NOMO-1 (cell line): ENCODE results near the gene MAP2K2.
A peak's percentile ranks its signal among the peaks of the same experiment; 100 is the strongest.
"Not testable (repeated sequence)": the region's sequence is repeated elsewhere in the genome, so short reads cannot be mapped to it uniquely, and the experiment has no call there.

Source experiments
- DNase-seq, 2 experiments: peaks; one replicate each; lab custom pipeline; 2025; ENCODE audit not compliant: unreplicated experiment in 2 of 2; lab: John Stamatoyannopoulos, UW

Gene MAP2K2

DNA sequence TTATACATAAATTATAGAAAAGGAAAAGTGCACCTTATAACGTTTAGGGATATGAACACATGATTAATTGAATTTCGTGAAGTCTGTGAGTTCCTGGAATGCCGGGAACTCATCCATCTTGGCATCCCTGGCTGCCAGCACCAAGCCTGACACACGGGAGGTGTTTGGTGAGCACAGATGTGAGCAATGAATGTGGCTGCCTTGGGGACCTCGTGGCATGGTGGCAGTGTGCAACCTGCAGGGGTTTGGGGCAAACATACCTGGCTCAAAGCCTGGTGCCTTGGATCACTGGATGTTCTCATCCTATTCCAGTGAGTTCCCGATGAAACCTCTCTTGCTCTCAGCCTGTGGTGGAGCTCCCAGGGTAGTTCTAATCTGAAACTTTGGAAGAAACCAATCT, 10.4 kb upstream of the MAP2K2 start:
- no peak for DNase-seq

DNA sequence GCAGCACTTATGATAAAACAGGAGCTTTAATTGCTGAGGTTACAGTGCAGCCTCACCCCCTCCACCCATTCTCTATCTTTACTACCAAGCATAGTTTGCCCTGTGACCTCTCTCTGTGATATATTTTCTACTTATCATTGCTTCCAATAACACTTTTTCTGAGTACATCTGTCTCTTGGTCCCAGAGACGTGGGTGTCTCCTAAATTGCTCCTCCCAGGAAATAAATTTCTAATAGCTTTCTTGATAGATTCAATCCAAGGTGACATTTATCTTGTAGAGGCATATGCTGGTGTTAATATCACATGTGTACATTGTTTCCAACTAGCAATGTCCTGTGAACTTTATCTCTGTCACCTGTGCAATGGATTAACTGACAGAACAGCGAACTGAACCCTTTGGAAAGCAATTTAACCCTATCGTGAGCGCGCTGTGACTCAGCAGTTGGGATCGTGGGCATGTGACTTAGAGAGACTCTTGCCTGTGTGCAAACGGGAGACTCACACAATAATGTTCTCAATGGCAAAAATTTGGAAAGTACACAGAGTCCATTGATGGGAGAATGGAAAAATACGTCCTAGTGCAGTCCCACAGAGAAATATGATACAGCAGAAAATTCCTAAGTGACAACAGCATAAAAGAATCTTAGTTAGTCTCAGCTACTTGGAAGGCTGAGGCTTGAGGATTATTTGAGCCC, 7.0 kb upstream of the MAP2K2 start:
- no peak for DNase-seq

DNA sequence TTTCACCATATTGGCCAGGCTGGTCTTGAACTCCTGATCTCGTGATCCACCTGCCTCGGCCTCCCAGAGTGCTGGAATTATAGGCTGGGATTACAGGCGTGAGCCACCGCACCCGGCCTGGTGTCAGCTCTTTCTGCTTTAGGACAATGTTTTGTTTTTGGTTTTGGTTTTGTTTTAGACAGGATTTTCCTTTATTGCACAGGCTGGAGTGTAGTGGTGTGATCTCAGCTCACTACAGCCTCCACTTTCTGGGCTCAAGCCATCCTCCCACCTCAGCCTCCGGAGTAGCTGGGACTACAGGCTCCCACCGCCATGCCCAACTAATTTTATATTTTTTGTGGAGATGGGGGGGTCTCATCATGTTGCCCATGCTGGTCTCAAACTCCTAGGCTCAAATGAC, 5.1 kb upstream of the MAP2K2 start:
- DNase-seq = not testable (repeated sequence)

DNA sequence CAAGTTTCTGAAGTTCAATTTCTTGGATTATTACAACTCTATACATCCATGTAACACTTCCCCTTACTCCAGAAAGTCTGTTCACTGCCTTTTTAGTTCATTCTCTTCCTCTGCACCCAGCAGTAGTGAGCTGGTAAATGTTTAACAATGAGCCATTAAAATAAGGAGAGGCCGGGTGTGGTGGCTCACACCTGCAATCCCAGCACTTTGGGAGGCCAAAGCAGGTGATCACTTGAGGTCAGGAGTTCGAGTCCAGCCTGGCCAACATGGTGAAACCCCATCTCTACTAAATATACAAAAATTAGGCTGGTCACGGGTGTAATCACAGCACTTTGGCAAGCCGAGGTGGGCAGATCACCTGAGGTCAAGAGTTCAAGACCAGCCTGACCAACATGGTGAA, 3.4 kb upstream of the MAP2K2 start:
- DNase-seq = not testable (repeated sequence)

DNA sequence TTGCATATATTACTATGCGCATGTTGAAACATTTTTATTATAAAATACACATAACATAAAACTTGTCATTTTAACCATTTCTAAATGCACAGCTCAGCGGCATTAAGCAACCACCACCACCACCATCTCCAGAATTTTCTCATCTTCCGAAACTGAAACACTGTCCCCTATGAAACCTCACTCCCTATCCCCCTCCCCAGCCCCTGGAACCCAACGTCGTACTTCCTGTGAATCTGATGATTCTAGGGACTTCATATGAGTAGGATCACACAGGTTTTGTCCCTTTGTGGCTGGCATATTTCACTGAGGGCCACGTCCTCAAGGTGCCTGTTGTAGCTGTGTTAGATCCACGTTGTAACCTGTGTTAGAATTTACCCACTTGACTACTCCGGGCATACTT, 716 bp upstream of the MAP2K2 start:
- no peak for DNase-seq

DNA sequence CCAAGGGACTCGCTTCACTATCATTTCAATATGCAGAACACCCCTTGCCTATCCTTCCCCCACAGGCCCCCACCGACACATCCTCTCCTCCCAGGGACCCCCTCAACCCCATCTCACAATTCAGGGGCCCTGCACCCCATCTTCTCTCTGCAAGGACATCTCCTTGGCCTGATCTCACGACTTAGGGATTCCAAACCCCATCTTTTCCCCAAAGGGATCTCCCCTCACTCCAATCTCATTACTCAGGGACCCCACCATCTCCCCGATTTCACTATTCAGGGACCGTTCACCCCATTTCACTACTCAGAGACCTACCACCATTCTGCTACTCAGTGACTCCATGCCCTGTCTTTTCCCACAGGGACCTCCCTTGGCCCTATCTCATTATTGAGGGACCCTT, 1.4 kb downstream of the MAP2K2 start:
- DNase-seq = no peak

DNA sequence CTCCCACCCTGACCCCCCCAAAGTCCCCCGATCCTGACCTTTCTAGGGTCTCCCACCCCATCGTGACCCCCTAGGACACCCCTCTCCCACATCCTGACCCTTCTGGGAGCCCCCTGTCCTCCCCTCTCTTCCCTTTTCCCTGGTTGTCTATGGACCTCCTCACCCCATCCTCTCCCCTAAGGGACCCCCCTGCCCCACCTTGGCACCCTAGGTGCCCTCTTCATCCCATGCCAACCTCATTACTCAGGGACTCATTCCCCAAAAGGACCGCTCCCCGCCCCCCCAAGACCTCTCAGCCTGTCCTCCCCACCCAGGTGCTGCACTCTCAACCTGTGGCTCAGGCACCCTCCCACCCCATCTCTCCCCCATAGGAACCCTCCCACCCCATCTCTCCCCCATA, 2.1 kb downstream of the MAP2K2 start:
- no peak for DNase-seq

DNA sequence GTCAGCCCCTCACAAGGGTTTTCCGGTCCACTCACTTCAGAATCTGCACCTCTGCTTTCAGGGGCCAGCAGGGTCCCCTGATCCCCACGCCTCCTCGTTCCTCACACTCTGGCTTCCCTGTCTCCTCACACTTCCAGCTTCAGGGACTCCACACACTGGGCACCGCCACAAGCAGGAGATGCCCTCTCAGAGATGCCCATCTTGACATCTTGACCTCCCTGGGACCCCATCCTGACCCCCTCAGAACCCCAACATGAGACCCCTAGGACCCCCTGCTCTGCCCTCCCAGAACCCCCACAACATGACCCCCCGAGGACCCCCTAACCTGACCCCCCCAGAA, 2.7 kb downstream of the MAP2K2 start:
- DNase-seq = no peak

DNA sequence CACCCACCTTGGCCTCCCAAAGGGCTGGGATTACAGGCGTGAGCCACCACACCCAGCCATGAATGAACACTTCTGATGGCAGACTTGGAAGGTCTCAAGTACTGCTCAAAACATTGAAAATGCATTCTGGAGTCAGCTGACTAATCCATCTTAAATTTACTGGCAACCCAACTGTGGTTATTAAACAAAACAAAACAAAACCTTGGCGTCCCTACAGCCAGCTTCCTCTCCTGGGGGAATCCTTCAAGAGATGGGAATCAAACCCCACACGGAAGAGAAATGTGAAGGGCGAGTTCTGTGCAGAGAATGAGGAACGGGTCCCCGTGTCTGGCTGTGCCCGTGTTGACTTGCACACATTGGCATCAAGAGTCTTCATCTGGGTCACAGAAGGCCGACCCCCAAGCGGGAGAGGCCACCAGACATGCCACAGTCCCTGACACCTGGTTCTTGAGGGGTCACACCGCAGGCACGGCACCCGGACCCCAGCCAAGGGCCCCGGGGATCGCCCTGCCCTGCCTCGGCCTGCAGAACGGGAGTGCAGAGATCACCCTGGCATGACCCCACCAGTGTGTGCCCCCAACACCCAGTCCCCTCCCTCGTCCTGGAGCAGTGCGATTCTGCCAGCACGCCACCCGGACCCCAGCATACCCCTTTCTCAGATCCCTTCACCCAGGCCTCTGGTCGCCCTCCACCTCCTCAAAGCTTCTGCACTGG, 3.2 kb downstream of the MAP2K2 start:
- no peak for DNase-seq

DNA sequence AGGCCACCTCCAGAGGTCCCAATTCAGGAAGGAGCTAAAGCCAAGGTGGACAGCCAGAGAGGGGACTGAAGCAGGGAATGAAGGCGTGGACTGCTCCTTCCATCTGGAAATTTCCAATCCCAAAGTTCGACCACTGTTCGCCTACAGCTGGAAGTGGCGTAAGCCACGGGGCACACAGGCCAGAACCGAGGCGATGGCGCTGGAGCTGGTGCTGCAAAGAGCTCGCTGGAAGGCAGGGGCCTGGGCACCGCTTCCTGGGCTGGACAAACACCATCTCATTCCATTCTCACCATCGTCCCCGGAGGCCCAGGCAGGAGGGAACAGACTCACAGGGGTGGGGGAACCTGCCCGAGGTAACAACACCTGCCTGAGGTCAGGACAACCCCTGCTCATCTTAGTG, 4.2 kb downstream of the MAP2K2 start:
- no peak for DNase-seq

DNA sequence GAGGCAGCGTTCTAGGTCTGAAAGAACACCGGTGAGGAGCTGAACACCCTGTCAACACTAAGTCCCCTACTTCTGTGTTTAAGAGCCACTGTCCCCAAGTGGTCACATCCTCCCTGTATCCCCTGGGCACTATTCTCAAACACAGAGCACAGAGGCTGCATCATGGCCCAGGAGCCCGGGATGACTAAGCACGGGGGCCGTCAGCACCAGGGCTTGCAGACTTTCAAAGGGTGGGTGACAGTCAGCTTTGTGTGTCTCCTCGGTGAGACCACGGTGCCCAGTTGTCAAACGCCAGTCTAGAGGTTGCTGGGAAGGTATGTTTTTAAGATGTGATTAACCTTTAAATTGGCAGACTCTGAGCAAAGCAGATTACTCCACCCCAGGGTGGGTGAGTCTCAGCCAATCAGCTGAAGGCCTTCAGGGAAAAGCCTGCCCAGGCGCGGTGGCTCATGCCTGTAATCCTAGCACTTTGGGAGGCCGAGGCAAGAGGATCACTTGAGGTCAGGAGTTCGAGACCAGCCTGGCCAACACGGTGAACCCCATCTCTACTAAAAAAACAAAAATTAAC, 8.0 kb downstream of the MAP2K2 start:
- DNase-seq = no peak

DNA sequence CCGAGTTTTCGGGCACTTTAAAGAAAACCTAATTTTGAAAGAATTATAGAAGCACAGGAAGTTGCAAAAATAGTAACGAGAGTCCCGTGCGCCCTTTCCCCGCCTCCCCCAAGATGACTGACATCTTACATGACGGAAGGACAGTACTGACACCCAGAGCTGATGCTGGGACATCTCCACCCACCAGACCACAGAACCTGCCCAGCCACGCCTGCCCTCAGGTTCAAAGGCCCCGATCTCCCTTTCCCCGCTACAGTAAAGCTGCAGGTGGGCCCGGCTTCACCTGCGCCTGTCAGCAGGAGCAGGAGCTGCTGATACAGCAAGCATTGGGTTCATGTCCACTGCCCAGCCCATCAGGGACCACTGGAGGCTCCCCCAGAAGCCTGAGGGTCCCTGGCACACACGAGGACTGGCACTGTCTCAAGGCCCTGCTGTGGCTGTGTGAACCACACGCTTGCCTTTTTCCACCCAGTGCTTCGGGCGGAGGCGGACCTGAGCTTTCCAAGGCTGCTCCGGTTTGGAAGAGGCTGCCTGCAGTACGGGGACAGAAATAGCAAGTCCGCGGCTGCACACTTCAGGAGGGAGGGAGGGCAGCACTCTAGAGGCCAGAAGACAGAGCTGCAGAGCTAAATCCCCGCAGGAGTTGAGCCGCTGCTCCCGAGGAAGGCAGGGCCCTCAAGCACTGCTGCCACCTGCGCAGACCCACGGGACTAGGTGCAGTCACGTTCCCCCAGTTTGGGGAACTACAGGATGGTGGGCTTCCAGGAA, 8.7 kb downstream of the MAP2K2 start:
- DNase-seq = peak; percentile 73 to 76

DNA sequence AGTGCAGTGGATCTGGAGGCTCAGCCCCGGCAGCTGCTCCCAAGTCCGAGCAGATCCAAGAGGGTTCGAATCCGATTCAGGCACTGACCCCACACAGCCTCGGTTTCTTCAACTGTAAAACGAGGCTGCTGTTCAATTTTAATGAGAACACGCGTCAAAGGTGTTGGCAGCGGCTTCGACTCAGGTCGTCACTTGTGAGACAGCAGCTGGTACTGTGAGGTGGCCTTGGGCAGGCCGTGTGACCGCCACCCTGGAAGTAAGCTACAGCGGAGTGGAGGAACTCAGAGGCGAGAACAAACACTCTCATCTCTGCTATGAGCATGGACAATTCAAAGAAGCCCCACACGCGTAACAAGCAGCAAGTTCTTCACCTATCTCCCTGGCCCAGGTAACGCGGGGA, 9.7 kb downstream of the MAP2K2 start:
- no peak for DNase-seq

DNA sequence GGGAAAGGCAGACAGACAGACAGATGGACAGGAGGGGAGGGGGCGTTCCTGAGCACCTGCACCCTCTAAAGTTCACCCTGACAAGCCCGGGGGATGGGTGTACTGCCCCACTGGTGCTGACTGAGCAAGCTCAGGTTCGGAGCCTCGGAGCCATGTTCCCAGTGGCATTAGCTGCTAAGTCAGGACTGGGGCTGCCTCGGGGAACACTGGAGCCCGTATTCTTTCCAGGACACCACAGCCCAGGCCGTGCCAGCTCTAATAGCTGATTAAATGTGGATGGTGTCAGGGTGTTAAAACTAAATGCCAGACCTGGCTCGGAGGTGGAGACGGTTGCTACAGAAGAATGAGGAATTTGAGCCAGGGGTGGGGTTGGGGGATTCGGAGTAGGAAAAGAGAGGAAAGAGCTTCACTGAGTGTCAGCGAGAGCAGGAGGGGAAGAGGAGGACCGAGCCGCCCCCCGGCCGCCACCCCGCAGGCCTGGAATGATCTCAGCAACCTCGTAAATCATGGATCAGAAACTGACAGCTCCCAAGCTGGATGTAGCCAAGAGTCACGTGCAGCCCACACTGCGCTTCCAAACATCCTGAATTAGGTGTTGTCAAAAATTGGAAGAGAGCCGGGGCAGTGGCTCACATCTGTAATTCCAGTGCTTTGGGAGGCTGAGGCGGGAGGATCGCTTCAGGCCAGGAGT, 10.4 kb downstream of the MAP2K2 start:
- no peak for DNase-seq

DNA sequence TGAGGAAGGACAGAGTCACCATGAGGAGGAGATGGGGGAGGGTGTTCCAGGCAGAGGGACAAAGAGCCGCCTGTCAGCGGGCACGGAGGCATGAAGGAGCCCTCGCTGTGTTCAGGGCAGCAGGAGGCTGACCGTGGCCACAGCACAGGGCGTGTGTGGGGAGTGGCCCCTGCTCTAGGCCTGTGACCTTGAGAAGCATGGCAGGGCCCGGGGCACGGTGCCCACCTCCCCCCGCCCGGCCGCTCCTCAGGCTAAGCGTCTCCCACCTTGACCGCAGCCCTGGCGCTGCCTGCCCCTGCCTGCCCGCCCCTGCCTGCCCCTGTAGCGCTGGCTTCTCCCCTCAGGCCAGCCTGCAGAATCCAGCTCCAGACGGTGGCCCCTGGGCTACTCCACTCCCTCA, 11.6 kb downstream of the MAP2K2 start:
- no peak for DNase-seq

DNA sequence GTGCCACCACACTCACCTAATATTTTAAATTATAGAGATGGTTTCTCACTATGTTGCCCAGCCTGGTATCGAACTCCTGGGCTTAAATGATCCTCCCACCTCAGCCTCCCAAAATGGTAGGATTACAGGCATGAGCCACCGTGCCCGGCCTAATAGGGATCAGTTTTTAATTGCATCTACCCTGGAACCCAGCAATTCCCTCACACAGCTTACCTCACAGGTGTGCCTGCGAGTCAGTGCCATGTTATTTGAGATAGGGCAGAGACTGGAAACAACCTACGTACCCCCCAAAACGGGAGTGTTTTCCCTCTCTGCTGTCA, 14.3 kb downstream of the MAP2K2 start:
- no peak for DNase-seq

DNA sequence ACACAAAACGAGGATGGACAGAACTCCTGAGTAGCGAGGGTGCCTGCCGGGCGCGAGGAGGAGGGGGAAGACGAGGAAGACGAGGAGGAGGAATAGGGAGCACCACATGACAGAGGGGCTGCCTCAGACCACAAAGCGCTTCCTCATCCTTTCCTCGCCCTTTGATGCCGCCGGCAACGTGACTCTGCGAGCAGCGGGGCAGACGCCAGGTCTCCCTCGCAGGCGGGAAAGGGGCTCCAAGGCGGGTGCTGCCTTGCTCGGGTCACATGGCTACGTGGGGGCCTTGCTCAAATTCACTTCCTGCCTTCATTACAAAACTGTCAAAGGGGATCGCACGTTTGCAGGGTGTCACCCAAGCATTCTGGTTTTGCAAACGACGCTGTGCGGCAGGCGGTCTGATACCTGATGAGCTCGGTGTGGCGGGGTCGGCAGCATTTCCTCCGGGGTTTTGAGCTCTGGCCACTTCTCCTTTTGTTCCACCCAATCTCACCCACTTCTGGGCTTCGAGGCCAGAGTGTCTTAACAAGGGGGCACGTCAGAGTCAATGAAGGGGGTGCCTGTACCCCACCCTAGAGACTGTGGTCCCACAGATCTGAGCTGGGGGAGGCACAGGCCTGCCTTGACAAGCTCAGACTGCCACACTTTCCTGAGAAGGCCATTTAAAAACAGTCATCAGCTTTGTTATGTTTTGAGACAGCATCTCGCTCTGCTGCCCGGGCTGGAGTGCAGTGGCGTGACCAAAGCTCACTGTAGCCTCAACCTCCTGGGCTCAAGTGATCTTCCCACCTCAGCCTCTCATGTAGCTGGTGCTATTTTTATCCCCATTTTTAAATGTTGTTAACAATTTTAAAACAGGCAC, 14.9 kb downstream of the MAP2K2 start:
- peak; percentile 96 to 98 for DNase-seq

DNA sequence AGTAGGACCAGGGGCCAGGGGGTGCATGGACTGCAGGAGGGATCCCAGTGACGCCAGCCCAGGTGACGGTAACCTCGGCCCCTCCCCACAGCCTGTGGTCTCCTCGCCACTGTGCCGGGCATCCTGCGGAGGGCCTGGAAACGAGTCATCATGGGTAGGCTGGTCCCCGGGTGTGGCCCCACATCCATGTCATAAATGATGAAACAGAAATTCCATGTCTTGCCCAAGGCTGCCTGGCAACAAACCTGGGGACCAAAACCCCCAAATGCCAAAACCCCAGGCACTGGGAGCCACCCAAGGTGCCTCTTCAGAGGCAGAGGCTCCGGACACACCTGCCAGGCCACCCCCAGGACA, 20.9 kb downstream of the MAP2K2 start:
- no peak for DNase-seq

DNA sequence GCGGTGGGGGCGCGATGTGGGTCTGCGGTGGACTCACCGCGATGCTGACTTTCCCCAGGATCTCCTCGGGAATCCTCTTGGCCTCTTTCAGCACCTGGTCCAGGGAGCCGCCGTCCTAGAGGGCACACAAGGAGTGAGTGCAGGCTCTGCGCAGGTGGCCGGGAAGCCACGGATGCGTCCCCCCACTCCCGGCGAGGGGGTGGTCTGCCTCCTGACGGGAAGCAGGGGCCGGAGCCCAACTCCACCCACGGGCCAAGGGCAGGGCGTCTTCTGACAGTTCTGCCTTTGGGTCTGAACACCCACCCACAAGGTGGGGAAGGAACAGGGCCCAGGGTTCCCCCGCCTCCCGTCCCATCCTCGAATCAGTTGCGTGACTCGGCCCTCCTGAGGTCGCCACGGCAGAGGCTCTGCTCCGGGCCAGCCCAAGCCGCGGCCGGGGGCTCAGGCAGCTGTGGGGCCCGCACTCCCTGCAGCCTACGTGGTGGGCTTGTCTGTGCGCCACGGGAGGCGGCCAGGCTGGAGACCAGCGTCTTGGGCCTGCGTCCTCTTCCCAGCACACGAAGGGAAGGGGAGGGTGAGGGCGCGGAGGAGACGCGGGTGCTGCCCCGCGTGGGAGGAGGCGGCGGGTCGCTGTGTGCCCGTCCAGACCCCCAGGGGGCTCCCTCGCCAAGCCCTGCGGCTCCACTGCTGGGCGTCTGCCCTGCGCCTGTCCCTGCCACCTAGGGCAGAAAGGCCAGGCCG, 21.4 kb downstream of the MAP2K2 start:
- DNase-seq = no peak

DNA sequence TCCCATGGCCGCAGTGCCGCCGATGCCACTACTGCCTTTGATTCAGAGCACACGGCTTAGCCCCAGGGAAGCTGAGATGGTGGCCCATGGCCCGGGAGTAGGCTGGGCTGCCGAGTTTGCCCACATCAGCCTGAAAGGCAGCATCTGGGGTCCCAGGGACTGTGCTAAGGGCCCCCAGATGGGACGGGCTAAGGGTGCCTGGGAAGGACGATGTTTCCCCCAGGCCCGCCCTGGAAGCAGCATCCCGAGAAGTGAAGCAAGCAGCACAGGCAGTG, 22.5 kb downstream of the MAP2K2 start:
- DNase-seq = no peak
